Measurements from ENCODE around the gene WNT11. TPM values are rescaled to one million over a fixed set of nuclear protein-coding genes. Genes with fewer than 3 reads are reported as not detected.
A peak's percentile ranks its signal among the peaks of the same experiment; 100 is the strongest.

Gene WNT11
- under 1 TPM in 1 of 2 experiments, not detected in 1; 0.20 TPM for total RNA-seq

DNA sequence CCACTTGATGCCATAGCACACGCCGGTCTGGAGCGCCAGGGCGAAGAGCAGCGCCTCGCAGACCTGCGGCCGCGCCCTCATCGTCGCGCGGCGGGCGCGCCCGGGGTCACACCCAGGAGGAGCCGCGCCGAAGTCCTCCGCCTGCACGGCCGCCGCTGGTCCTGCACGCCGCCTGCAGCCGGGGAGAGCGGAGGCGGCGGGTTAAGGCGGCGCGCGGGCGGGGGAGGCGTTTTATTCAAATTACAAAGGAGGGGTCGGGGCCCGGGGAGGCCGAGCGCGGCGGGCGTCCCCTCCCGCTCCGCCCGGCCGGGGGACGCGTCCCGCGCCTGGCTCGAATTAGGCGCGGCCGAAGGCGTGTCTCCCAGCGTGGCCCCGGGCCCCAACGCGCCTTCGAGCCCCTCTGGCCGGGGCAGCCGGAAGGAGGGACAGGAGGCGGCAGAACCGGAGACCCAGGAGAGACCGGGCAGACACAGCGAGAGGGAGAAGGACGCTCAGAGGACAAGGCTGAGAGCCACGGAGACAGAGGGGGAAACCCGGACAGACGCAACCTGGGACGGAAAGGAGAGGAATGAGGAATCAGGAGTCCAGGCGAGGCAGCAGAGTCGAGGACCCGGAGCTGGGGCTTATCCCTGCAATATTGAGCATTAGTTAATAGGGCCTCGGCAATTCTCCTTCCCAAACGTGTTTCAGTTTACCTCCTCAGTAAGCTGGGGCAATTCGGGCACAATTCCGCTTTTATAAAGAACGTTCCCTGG is at the start of gene WNT11:
TSS of gene WNT11 (minus strand) at position 176 of the 755 bp plus-strand sequence. CDS start at position 81, 95 bp downstream.
- H3K36me3 Mint-ChIP-seq (ENCODE audit: low read depth), result no peaks in the 10 kb centered on the region
- H3K27me3 Mint-ChIP-seq, result peaks cover 59% of the 10 kb centered on the region
- H3K4me1 Mint-ChIP-seq, result peaks cover 22% of the 10 kb centered on the region
- H3K4me3 Mint-ChIP-seq, result peak within 1 kb of the TSS; percentile 74
- no peak within 1 kb of the TSS for H3K27ac Mint-ChIP-seq
- DNase-seq, result peak; percentile 33
- H3K9me3 Mint-ChIP-seq, result no peaks in the 10 kb centered on the region
- ChIA-PET POLR2A (interaction anchor here (1.3 to 1.7 kb wide), 4 partner anchors 10 to 476 kb away, joined by 4 to 8 read pairs (median 4); no protein-coding TSS in a partner anchor), CTCF (interaction anchor here (0.9 to 6.1 kb wide), 27 partner anchors 8 to 472 kb away, joined by 3 to 105 read pairs (median 6); no protein-coding TSS in a partner anchor)

DNA sequence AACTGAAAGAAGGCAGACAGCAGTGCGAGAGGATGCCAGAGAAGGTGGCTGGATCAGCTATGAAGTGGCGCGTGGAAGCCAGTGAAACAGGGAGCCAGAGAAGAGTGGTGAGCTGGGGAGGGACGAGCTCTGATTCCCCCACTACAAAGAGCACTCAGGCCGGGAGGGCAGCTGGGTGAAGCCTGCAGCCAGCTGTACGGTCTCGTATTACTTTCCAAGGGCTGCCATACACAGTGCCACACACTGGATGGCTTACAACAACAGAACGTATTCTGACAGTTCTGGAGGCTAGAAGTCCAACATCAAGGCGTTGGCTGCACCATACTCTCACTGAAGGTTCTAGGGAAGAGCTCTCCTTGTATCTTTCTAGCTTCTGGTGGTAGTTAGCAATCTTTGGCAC is 47.1 kb upstream of the WNT11 start:
- POLR2A ChIA-PET, result no interaction called here
- H3K27ac Mint-ChIP-seq, result no peak overlapping the region
- peaks cover 3% of the 10 kb centered on the region for H3K27me3 Mint-ChIP-seq
- H3K36me3 Mint-ChIP-seq (ENCODE audit: low read depth), result no peaks in the 10 kb centered on the region
- CTCF ChIA-PET, result no interaction called here
- no peak for DNase-seq
- no peaks in the 10 kb centered on the region for H3K4me1 Mint-ChIP-seq
- no peak overlapping the region for H3K4me3 Mint-ChIP-seq
- no peaks in the 10 kb centered on the region for H3K9me3 Mint-ChIP-seq

DNA sequence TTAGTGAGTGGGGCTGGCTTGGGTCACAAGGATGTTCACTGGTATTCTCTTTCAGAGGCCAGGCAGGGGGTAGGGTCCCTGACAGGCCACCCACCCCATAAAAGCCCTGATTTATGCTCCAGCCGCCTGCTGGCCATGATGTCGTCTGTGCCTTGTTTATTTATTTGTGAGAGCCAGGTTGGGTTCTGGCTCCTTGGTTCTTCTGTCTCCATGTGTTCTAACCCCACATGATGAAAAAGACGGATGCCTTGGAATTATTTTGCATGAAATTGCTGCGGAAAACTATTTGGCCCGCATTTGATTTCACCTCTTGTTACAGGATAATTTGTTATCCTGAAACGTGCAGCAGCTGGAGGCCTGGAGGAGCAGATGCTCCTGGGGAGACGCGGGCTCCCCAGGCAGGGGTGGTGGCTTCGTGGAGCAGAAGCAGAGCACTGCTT is 46.3 kb upstream of the WNT11 start:
- DNase-seq, result no peak
- POLR2A ChIA-PET, result no interaction called here
- Mint-ChIP-seq H3K4me3 (no peak overlapping the region), H3K4me1 (no peaks in the 10 kb centered on the region), H3K9me3 (no peaks in the 10 kb centered on the region), H3K27ac (no peak overlapping the region), H3K27me3 (peaks cover 3% of the 10 kb centered on the region), H3K36me3 (ENCODE audit: low read depth) (no peaks in the 10 kb centered on the region)
- CTCF ChIA-PET, result no interaction called here

DNA sequence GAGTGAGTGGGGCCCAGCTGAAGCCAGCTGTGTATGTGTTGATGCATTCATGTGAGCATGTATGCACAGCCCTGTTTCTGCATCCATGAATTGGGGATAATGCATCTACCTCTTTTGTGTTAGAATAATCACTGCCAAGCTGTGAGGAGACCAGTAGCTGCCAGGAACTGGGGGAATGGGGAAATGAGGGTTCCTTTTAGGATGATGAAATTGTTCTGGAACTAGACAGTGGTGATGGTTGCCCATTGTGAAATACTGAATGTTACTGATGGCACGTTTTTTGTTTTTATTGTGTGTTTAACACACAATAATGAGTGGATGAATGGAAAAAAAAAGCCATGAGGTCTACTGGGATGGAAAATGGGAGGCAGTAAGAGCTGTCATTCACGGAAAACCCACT is 45.3 kb upstream of the WNT11 start:
- Mint-ChIP-seq H3K4me1 (no peaks in the 10 kb centered on the region), H3K4me3 (no peak overlapping the region), H3K27me3 (peaks cover 3% of the 10 kb centered on the region), H3K27ac (no peak overlapping the region), H3K9me3 (no peaks in the 10 kb centered on the region), H3K36me3 (ENCODE audit: low read depth) (no peaks in the 10 kb centered on the region)
- no peak for DNase-seq
- ChIA-PET POLR2A (no interaction called here), CTCF (no interaction called here)

DNA sequence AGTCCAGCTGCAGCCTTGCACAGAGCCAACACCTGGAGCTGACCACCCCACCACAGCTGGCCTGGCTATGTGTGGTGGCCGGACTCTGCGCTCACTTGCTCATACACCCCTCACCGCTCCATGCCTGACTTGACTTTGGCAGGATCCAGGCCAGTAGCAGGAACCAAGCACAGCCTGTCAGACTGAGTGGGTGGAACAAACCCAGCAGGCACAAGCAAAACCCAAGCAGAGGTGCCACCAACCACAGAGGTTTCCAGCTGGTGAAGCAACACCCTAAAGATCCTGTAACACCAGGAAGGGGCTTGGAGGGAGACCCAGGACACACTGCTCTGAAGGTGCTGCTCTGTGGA is 44.9 kb upstream of the WNT11 start:
- Mint-ChIP-seq H3K9me3 (no peaks in the 10 kb centered on the region), H3K4me3 (no peak overlapping the region), H3K27me3 (peaks cover 3% of the 10 kb centered on the region), H3K27ac (no peak overlapping the region), H3K36me3 (ENCODE audit: low read depth) (no peaks in the 10 kb centered on the region), H3K4me1 (no peaks in the 10 kb centered on the region)
- CTCF ChIA-PET, result no interaction called here
- POLR2A ChIA-PET, result no interaction called here
- DNase-seq, result no peak

DNA sequence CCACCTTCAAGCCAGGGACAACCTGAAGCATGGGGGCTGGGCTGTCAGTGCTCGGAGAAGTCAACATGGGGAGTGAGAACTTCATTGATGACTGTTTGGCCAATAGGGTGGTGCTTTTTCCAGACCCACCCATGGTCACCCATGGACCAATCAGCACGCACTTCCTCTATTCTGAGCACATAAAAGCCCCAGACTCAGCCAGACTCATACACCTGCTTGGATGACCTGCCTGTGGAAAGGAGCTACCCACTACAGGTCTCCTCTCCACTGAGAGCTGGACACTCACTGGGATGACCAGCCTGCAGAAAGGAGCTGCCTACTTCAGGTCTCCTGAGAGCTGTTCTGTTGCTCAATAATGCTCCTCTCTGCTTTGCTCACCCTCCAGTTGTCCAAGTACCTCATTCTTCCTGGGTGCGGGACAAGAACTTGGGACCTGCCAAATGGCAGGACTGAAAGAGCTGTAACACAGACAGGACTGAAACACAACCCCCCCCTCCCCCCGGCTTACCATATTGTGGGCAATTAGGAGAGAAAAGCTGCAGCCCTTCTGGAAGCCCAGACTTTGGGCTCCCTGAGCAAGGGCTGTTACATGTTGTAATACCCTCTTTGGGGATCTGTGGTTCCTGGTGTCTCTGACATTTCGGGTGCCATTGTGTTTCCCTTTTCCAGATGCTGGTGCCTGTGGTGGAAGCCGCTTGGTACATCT is 44.4 kb upstream of the WNT11 start:
- Mint-ChIP-seq H3K27me3 (peaks cover 3% of the 10 kb centered on the region), H3K36me3 (ENCODE audit: low read depth) (no peaks in the 10 kb centered on the region), H3K9me3 (no peaks in the 10 kb centered on the region), H3K4me3 (no peak overlapping the region), H3K4me1 (no peaks in the 10 kb centered on the region), H3K27ac (no peak overlapping the region)
- no peak for DNase-seq
- ChIA-PET POLR2A (no interaction called here), CTCF (no interaction called here)

DNA sequence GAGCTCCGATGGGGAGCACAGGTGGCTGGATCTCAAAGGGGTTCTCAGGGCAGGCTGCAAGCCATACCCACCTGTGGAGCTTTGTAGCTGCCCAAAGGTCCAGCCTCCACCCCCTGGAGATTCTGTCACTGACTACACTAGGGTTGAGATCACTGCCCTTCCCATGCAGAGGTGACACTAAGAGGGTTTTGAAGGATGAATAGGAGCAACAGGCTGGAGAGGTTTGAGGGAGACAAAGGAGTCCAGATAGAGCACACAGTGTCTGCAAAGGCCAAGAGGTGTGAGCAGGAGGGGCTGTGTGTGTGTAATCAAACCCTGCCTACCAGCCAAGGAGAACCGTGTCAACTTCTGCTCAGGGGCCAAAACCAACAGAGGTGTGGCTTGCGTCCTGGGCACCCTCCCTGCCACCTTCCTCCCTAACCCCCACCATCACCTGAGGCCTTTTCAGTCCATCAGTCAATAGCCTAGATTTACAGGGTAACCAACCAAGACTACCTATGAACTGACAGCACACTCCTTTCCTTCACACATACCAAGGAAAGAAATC is 43.0 kb upstream of the WNT11 start:
- peaks cover 4% of the 10 kb centered on the region for H3K27me3 Mint-ChIP-seq
- H3K9me3 Mint-ChIP-seq, result no peaks in the 10 kb centered on the region
- H3K4me3 Mint-ChIP-seq, result no peak overlapping the region
- CTCF ChIA-PET, result no interaction called here
- no peaks in the 10 kb centered on the region for H3K4me1 Mint-ChIP-seq
- POLR2A ChIA-PET, result no interaction called here
- DNase-seq, result no peak
- H3K36me3 Mint-ChIP-seq (ENCODE audit: low read depth), result no peaks in the 10 kb centered on the region
- no peak overlapping the region for H3K27ac Mint-ChIP-seq

DNA sequence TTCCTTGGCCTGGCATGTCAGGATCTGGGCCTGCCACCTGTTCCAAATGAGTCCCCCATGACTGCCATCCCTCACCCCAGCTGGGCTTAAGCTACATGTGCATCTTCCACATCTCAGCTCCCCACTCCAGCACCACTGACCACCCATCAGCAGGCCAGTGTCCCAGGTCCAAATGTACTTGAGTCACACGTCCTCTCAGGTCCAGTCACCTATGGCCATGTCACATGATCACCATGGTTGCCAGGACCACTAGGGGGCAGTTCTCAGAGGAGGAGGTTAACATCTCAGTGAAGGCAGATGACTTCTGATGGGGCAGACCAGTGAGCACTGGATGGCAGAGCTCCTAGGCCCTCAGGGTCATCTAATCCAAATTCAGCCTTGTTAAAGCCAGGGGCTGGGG is 41.9 kb upstream of the WNT11 start:
- H3K27ac Mint-ChIP-seq, result no peak overlapping the region
- H3K27me3 Mint-ChIP-seq, result peaks cover 3% of the 10 kb centered on the region
- DNase-seq, result no peak
- no peaks in the 10 kb centered on the region for H3K9me3 Mint-ChIP-seq
- ChIA-PET POLR2A (no interaction called here), CTCF (interaction anchor here (2.8 kb wide), 1 partner anchor 40 kb away, joined by 11 read pairs; no protein-coding TSS in a partner anchor)
- H3K36me3 Mint-ChIP-seq (ENCODE audit: low read depth), result no peaks in the 10 kb centered on the region
- no peak overlapping the region for H3K4me3 Mint-ChIP-seq
- H3K4me1 Mint-ChIP-seq, result no peaks in the 10 kb centered on the region

DNA sequence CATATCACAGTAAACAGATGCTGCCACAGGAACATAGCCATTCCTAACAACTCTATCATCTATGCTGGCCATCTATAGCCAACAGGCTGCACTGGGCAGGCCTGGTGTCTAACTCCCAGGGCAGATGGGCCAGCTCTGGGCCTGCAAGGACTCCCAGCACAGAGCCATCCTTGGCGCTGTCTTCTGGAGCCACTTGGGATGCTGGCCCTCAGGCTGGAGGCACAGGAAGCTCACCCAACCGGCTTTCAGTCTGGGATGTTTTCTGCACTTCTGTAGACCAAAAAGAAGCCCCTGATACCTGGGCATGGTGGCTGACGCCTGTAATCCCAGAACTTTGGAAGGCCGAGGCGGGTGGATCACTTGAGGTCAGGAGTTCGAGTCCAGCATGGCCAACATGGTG is 40.8 kb upstream of the WNT11 start:
- ChIA-PET CTCF (interaction anchor here (2.8 kb wide), 1 partner anchor 39 kb away, joined by 11 read pairs; no protein-coding TSS in a partner anchor), POLR2A (no interaction called here)
- no peak overlapping the region for H3K4me3 Mint-ChIP-seq
- H3K4me1 Mint-ChIP-seq, result no peaks in the 10 kb centered on the region
- peaks cover 1% of the 10 kb centered on the region for H3K27me3 Mint-ChIP-seq
- H3K36me3 Mint-ChIP-seq (ENCODE audit: low read depth), result no peaks in the 10 kb centered on the region
- no peak for DNase-seq
- H3K27ac Mint-ChIP-seq, result no peak overlapping the region
- H3K9me3 Mint-ChIP-seq, result no peaks in the 10 kb centered on the region

DNA sequence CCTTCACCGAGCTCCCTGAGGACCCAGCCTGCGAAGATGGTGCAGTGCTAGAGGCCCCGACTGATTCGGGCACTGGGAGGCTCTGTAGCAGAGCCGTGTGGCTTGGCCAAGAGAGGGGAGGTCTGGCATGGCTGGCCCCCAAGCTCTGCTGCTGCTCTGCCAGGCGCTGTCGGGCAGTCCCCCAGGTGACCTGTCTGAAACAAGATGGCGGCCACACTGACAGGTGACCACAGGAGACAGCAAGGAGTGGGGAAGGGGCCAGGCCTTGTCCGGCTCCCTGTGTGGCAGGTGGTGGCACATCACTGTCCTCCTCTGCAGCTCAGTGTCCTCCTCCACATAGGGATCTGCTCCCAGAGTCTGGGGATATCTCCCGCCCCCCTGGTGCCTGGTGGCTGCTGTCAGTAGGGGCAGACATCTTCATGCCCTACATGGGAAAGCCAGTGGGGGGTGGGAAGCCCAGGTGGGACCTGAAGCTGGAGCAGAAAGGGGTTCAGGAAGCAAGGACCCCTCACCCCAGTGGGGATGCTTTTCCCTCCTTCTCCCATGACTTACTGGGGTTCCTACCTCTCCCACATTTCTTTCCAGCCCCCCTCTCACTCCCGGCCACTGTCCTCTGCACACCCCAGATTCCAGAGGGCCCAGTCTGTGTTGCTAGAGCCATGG is 40.1 kb upstream of the WNT11 start:
- H3K27ac Mint-ChIP-seq, result no peak overlapping the region
- no peaks in the 10 kb centered on the region for H3K9me3 Mint-ChIP-seq
- H3K4me1 Mint-ChIP-seq, result no peaks in the 10 kb centered on the region
- peaks cover 1% of the 10 kb centered on the region for H3K27me3 Mint-ChIP-seq
- ChIA-PET POLR2A (no interaction called here), CTCF (interaction anchor here (2.8 kb wide), 1 partner anchor 38 kb away, joined by 11 read pairs; no protein-coding TSS in a partner anchor)
- H3K4me3 Mint-ChIP-seq, result no peak overlapping the region
- H3K36me3 Mint-ChIP-seq (ENCODE audit: low read depth), result no peaks in the 10 kb centered on the region
- DNase-seq, result no peak

DNA sequence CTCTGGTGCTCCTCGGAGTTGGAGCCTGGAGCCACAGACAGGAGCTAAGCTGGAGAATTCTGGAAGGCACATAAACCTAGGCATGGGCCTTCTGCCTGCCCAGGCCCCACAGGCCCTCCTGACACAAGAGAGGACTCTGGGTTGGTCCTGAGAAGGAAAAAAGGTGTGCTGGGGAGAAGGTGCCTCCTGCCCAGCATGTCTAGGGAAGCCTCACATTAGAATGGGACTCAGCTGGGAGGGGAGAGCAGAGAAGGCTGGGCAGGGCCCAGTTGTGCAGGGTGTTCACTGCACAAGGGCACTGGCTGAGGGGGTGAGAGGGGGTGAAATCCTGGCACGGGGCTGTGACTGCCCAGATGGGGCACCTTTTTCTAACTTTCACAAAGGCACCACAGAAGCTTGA is 39.4 kb upstream of the WNT11 start:
- ChIA-PET CTCF (interaction anchor here (2.8 kb wide), 1 partner anchor 37 kb away, joined by 11 read pairs; no protein-coding TSS in a partner anchor), POLR2A (no interaction called here)
- no peaks in the 10 kb centered on the region for H3K36me3 Mint-ChIP-seq (ENCODE audit: low read depth)
- peaks cover 3% of the 10 kb centered on the region for H3K27me3 Mint-ChIP-seq
- no peak for DNase-seq
- no peak overlapping the region for H3K27ac Mint-ChIP-seq
- H3K4me1 Mint-ChIP-seq, result no peaks in the 10 kb centered on the region
- no peaks in the 10 kb centered on the region for H3K9me3 Mint-ChIP-seq
- H3K4me3 Mint-ChIP-seq, result no peak overlapping the region

DNA sequence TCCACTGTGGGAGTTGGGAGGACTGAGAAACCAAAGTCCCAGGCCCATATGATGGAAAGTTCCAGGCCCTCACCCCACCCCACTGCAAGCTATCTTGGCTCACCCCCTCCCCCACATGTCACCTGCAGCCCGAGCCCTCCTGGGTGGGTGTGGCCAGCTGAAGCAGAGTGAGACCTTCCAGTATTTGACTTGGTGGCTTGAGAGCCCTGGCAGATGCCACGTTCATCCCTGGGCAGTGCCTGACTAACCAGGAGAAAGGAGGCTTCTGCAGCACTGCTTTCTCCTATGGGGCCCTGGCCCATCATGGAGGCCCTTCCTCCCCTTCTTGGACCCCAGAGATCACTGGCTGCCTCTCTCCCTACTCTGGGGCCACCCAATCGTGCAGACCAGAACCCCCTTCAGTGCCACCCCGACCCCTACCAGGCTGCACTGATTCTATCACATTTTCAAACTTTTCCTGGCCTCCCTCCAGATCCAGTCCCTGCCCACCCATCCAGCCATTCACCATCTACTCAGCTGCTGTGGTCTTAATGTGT is 38.1 kb upstream of the WNT11 start:
- no peaks in the 10 kb centered on the region for H3K36me3 Mint-ChIP-seq (ENCODE audit: low read depth)
- peaks cover 8% of the 10 kb centered on the region for H3K27me3 Mint-ChIP-seq
- no peak for DNase-seq
- H3K4me3 Mint-ChIP-seq, result no peak overlapping the region
- H3K4me1 Mint-ChIP-seq, result no peaks in the 10 kb centered on the region
- H3K9me3 Mint-ChIP-seq, result no peaks in the 10 kb centered on the region
- H3K27ac Mint-ChIP-seq, result no peak overlapping the region
- POLR2A ChIA-PET, result no interaction called here
- CTCF ChIA-PET, result interaction anchor here (1.3 kb wide), 1 partner anchor 37 kb away, joined by 3 read pairs; no protein-coding TSS in a partner anchor

DNA sequence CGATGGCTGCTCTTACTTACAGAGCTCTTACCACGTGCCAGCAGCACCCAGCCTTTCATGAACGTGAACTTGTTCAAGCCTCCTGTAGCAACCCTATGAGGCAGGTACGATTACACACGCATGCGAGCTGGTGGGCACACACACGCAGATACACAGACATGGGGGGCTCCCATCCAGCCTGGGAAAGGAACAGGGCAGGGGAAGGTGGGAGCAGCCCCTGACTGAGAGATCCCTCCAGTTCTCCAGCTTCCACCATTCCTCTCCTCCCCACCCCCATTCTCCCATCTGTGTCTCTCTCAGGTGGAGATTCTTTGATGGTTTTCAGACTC is 37.6 kb upstream of the WNT11 start:
- CTCF ChIA-PET, result interaction anchor here (1.3 kb wide), 1 partner anchor 36 kb away, joined by 3 read pairs; no protein-coding TSS in a partner anchor
- H3K9me3 Mint-ChIP-seq, result no peaks in the 10 kb centered on the region
- H3K36me3 Mint-ChIP-seq (ENCODE audit: low read depth), result no peaks in the 10 kb centered on the region
- no peaks in the 10 kb centered on the region for H3K4me1 Mint-ChIP-seq
- DNase-seq, result no peak
- H3K27me3 Mint-ChIP-seq, result peaks cover 8% of the 10 kb centered on the region
- H3K4me3 Mint-ChIP-seq, result no peak overlapping the region
- H3K27ac Mint-ChIP-seq, result no peak overlapping the region
- POLR2A ChIA-PET, result no interaction called here

All from activated CD4-positive, alpha-beta memory T cell treated with anti-CD3 and anti-CD28 coated beads, Interleukin-2, amount 10 ng/mL, durations not matched to agents 7 days and 5 days (primary cell).